ENCODE results near the gene ZNF816. TPM values are rescaled to one million over a fixed set of nuclear protein-coding genes. Genes with fewer than 3 reads are reported as not detected.
"Not testable (repeated sequence)": the region's sequence is repeated elsewhere in the genome, so short reads cannot be mapped to it uniquely, and the experiment has no call there.

ZNF816 gene
- total RNA-seq, 4 donors from 2014 or later: 6.8 to 14.5 (median 9.2) TPM

GRCh38 chr19:52922841-52923777, 39.6 kb downstream of the ZNF816 start, which contains the start of gene ZNF888:
ZNF888 (minus strand) TSS chr19:52923428; CDS start chr19:52917873, 5,555 bp downstream.
- peak within 1 kb of the TSS; percentile 82 for H3K4me3 ChIP-seq
- peak in 1 of 3 donors; percentile 60 for TF ChIP-seq POLR2AphosphoS5 (IDR thresholded peaks at IDR 0.05)
- TF ChIP-seq CTCF (IDR thresholded peaks at IDR 0.05): no peak
- no peaks in the 10 kb centered on the region for H3K9me3 ChIP-seq
- 1% methylated on average over 27 of the region's 55 CpGs for WGBS
- H3K4me1 ChIP-seq: peaks cover 20% of the 10 kb centered on the region
- H3K36me3 ChIP-seq: no peaks in the 10 kb centered on the region
- peak within 1 kb of the TSS; percentile 95 for H3K27ac ChIP-seq
- H3K27me3 ChIP-seq: no peaks in the 10 kb centered on the region
- peak; percentile 94 to 95 for DNase-seq (ENCODE audit: low spot score in 2 of 2)

GRCh38 chr19:52917531-52917930, 45.1 kb downstream of the ZNF816 start:
- H3K36me3 ChIP-seq: peaks cover 40% of the 10 kb centered on the region
- no peak for TF ChIP-seq POLR2AphosphoS5 (IDR thresholded peaks at IDR 0.05)
- TF ChIP-seq EP300 (IDR thresholded peaks at IDR 0.05): no peak
- no peak for TF ChIP-seq POLR2A (IDR thresholded peaks at IDR 0.05)
- no peak for TF ChIP-seq CTCF (IDR thresholded peaks at IDR 0.05)
- H3K4me3 ChIP-seq: no peak overlapping the region
- H3K4me1 ChIP-seq: peaks cover 6% of the 10 kb centered on the region
- no peak overlapping the region for H3K27ac ChIP-seq
- no peaks in the 10 kb centered on the region for H3K27me3 ChIP-seq
- WGBS: 95% methylated on average over 5 of the region's 5 CpGs
- DNase-seq (ENCODE audit: low spot score in 2 of 2): no peak
- no peaks in the 10 kb centered on the region for H3K9me3 ChIP-seq

- WGBS: 100% methylated on average over 1 of the region's 1 CpG
- DNase-seq (ENCODE audit: low spot score in 2 of 2): no peak
Observed at GRCh38 chr19:52910648-52911047, 52.0 kb downstream of the ZNF816 start.

GRCh38 chr19:52904052-52904780, 58.5 kb downstream of the ZNF816 start:
- H3K4me3 ChIP-seq; H3K27ac ChIP-seq; DNase-seq (ENCODE audit: low spot score in 2 of 2); H3K27me3 ChIP-seq; H3K9me3 ChIP-seq; H3K4me1 ChIP-seq: not testable (repeated sequence)
- WGBS: 87% methylated on average over 16 of the region's 16 CpGs
- H3K36me3 ChIP-seq: peaks cover 26% of the 10 kb centered on the region

More at GRCh38 chr19:52910648-52911047, 52.0 kb downstream of the ZNF816 start:
- Histone ChIP-seq H3K27ac (no peak overlapping the region), H3K4me1 (no peaks in the 10 kb centered on the region), H3K27me3 (no peaks in the 10 kb centered on the region), H3K4me3 (no peak overlapping the region), H3K9me3 (no peaks in the 10 kb centered on the region), H3K36me3 (peaks cover 78% of the 10 kb centered on the region)
- no peak for TF ChIP-seq EP300 (IDR thresholded peaks at IDR 0.05)
- no peak for TF ChIP-seq CTCF (IDR thresholded peaks at IDR 0.05)
- no peak for TF ChIP-seq POLR2AphosphoS5 (IDR thresholded peaks at IDR 0.05)
- TF ChIP-seq POLR2A (IDR thresholded peaks at IDR 0.05): no peak

- no peak for TF ChIP-seq CTCF (IDR thresholded peaks at IDR 0.05)
- TF ChIP-seq EP300 (IDR thresholded peaks at IDR 0.05): no peak
- no peak for TF ChIP-seq POLR2A (IDR thresholded peaks at IDR 0.05)
- no peak for TF ChIP-seq POLR2AphosphoS5 (IDR thresholded peaks at IDR 0.05)
- Histone ChIP-seq H3K27me3 (no peaks in the 10 kb centered on the region), H3K9me3 (no peaks in the 10 kb centered on the region), H3K36me3 (peaks cover 11% of the 10 kb centered on the region), H3K4me1 (peaks cover 5% of the 10 kb centered on the region), H3K27ac (no peak overlapping the region), H3K4me3 (no peak overlapping the region)
- no peak for DNase-seq (ENCODE audit: low spot score in 2 of 2)
- WGBS: 78% methylated on average over 3 of the region's 3 CpGs
Observed at GRCh38 chr19:52901842-52902241, 60.8 kb downstream of the ZNF816 start.

Other genes with a start within 250 kb of the ZNF816 start
- gene ZNF611, start 227.8 kb downstream of the ZNF816 start, total RNA-seq: 10 to 100 TPM in 2 of 4 donors, 1 to 10 TPM in 2; 6.2 to 13.5 (median 9.4) TPM
- gene ZNF600, start 176.1 kb downstream of the ZNF816 start, total RNA-seq: 10 to 100 TPM in 2 of 4 donors, 1 to 10 TPM in 2; 8.1 to 30.0 (median 10.9) TPM
- 10 to 100 TPM; 10.0 to 16.7 (median 14.9) TPM for gene ZNF28, start 141.2 kb downstream of the ZNF816 start, total RNA-seq
- 10 to 100 TPM; 11.9 to 18.7 (median 17.9) TPM for gene ZNF468, start 105.3 kb downstream of the ZNF816 start, total RNA-seq
- gene ZNF320, start 65.2 kb downstream of the ZNF816 start, total RNA-seq: 10 to 100 TPM in 2 of 4 donors, 1 to 10 TPM in 2; 5.3 to 29.3 (median 11.3) TPM
- gene ZNF888, start 39.5 kb downstream of the ZNF816 start, total RNA-seq: 1 to 10 TPM; 3.5 to 5.3 (median 4.5) TPM
- gene ERVV-1, start 51.0 kb upstream of the ZNF816 start, total RNA-seq: not detected
- gene ERVV-2, start 81.9 kb upstream of the ZNF816 start, total RNA-seq: not detected
- 10 to 100 TPM; 15.2 to 98.3 (median 27.2) TPM for gene ZNF160, start 140.5 kb upstream of the ZNF816 start, total RNA-seq
- 1 to 10 TPM; 2.0 to 8.3 (median 5.2) TPM for gene ZNF415, start 170.0 kb upstream of the ZNF816 start, total RNA-seq
- 10 to 100 TPM in 2 of 4 donors, 1 to 10 TPM in 2; 4.3 to 16.6 (median 8.1) TPM for gene ZNF347, start 196.2 kb upstream of the ZNF816 start, total RNA-seq
- gene ZNF665, start 230.5 kb upstream of the ZNF816 start, total RNA-seq: 10 to 100 TPM in 2 of 4 donors, 1 to 10 TPM in 2; 2.6 to 17.0 (median 7.6) TPM

All from suprapubic skin (tissue), 4 donors.